VCaP (cell line): ENCODE results near the gene NCOA5.

Experiments used
- H3K27ac ChIP-seq: fragments of 450-650 bp; 2 replicates; pipeline ENCODE4 v1.5.1; 2017
- TF ChIP-seq, protein P1 (sequence below): fragments of 450-650 bp; conservative IDR thresholded peaks from 2 replicates; pipeline ENCODE4 v1.5.1; 2017; ENCODE audit warnings: mild to moderate bottlenecking, moderate library complexity

NCOA5 gene

DNA sequence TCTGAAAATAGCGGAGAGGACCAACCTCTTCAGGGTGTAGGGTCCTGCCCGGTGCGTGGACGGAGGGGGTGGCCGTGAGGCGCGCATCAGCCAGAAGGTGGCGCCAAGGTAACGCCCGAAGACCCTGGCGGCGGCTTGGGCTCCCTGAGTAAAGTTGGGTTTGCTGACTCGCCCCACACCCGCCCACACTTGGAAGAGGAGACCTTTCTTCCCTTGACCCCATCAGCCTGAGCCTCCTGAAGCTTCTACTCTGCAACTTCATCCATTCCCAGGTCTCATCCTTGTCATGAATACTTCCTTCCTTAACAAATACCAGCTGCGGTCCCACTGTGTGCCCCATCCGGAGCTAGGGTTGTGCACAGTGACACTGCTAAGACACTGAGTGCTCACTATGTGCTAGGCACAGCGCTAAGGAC is 43.0 kb upstream of the NCOA5 start:
- no peak overlapping the region for H3K27ac ChIP-seq
- TF ChIP-seq, protein P1, sequence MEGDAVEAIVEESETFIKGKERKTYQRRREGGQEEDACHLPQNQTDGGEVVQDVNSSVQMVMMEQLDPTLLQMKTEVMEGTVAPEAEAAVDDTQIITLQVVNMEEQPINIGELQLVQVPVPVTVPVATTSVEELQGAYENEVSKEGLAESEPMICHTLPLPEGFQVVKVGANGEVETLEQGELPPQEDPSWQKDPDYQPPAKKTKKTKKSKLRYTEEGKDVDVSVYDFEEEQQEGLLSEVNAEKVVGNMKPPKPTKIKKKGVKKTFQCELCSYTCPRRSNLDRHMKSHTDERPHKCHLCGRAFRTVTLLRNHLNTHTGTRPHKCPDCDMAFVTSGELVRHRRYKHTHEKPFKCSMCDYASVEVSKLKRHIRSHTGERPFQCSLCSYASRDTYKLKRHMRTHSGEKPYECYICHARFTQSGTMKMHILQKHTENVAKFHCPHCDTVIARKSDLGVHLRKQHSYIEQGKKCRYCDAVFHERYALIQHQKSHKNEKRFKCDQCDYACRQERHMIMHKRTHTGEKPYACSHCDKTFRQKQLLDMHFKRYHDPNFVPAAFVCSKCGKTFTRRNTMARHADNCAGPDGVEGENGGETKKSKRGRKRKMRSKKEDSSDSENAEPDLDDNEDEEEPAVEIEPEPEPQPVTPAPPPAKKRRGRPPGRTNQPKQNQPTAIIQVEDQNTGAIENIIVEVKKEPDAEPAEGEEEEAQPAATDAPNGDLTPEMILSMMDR: peak; percentile 97

DNA sequence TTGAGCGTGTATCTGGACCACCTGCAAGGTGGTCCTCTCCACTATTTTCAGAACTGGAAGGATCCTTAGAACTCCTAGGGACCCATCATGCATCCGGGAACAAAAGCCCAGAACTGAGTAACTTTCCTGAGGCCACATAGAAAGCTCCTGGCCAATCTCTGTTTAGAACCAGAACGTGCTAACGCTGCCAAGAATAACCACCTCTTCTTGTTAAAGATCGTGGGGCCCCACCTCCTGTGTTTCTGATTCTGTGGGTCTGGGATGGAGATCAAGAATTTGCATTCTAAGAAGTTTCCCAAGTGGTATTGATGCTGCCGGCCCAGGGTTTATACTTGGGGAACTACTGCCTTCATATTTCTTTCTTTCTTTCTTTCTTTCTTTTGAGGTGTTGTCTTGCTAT is 41.6 kb upstream of the NCOA5 start:
- no peak overlapping the region for H3K27ac ChIP-seq
- TF ChIP-seq, protein P1: no peak

DNA sequence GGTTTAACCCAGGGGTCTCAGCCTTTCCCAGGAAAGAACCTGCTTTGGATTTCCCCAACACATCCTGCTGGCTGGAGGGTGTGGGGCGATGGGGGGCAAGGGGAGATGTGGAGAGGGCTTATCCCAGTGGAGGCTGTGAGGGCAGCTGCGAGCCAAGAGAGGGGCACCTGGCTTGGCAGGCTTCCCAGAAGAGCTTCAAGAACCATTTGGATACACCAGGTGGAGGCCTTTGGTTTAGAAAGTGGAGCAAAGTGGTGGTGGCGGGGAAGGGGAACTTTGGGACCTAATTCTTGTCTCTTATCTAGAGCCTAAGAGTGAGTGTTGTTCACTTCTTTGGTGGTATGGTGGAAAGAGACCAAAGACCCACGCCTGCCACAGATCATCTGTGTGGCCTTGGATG is 40.8 kb upstream of the NCOA5 start:
- no peak overlapping the region for H3K27ac ChIP-seq
- TF ChIP-seq, protein P1: no peak

DNA sequence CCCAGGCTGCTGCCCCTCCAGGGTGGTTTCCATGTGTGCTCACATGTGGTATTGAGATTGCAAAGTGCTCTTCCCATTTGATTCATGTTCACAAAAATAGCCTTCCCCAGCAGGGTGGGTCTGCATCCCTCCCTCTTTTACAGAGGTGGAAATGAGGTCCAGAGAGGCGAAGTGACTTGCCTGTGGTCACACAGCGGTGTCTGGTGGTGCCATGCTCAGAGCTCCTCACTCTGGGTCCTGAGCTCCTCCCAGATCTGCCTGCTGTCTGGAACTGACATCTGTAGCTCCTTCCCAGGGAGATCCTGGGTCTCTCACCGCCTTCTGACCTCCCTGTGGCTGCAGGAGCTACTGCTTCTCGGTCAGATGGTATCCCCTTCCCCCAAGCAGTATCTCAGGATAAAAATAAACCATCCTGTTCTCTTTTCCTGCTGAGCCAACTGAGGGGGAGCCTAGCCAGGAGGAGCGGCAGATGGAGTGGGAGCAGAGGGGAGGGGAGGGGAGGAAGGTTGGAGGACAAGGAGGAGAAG is 40.3 kb upstream of the NCOA5 start:
- TF ChIP-seq, protein P1: no peak
- H3K27ac ChIP-seq: no peak overlapping the region

DNA sequence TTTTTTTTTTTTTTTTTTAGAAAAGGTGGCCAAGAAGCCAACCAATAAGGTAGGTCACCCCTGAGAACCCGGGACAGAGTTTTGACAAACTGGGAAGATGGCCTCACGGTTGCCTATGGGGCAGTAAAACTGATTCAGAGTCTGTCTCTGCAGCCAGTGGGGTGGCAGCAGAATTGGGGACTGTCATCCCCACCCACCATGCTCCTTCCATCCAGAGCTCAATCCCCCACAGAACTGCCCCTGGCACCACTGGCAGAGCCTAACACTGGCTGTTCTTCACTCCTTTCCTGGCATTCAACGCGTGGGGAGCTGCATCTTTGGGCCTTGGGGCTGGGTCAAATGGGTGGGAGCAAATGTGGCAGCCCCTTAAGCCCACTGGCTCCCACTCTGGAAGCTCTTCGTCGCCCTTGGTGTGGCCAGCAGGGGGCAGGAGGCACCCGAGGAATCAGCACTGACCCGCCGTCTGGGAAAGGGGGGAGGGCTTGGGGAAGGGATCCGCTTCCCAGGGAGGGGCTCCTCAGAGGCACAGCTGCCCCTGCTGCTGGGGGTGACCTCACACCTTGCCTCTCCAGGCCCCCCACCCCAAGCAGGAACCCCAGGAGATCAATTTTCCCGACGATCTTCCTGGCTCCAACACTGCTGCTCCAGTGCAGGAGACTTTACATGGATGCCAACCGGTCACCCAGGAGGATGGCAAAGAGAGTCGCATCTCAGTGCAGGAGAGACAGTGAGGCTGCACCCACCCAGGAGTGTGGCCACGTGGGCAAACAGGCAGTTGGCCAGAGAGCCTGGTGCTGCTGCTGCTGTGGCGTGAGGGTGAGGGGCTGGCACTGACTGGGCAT is 38.8 kb upstream of the NCOA5 start:
- H3K27ac ChIP-seq: no peak overlapping the region
- TF ChIP-seq, protein P1: peak; percentile 83

DNA sequence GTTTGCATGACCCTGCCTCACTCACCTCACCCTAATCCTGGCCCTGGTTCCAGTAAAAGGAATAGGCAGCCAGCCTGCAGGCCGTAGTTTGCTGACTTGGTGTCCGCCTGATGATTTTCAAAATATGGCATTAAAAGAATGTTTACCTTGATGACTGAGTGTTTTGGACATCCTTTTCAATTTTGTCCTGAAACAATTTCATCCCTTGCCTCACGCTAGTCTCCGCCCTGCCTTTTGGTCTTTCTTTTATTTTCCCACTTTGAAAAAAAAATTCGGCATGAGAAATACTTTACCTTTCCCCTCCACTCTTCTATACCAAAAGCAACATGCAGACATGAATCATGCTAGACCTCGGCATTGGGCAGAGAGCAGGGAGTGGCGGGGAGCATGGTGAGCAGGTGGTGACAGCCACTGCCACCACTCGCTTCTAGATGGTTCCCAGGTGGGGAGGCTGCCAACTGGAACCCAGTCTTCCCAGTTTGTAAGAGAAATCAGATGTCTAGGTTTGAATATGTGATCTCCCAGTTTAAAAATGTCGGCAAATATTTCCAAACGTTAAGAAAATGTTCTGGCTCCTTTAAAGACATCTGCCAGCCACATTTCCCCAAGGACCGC is 37.7 kb upstream of the NCOA5 start:
- TF ChIP-seq, protein P1: no peak
- H3K27ac ChIP-seq: no peak overlapping the region

DNA sequence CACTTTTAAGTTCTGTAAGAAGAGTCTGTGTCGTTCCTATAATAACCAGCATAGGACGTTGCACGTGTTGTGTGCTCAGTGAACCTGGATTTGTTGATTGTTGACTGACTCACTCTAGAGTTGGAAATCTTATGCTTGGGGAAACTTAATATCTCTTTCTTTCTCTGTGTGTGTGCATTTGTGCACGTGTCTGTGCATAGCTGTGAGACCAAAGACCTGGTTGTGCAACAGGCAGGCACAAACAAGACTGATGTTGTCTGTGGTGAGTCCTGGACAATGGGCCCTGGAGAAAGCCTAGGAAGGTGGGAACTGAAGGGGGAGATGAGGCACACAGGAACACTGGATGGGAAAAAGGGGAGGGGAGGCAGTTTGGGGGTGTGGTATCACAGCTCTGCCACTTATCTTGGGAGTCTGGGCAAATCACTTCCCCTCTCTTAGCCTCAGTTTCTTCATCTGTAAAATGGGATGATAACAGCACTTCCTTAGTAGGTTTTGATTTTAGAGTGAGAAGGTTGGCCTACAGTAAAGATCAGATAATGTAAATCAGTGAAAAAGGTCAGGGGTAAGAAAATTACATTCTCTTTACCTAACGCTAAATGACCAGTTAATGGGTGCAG is 36.8 kb upstream of the NCOA5 start:
- no peak overlapping the region for H3K27ac ChIP-seq
- TF ChIP-seq, protein P1: no peak
